ENCODE data around the gene DGCR2.

GRCh38 chr22:18992543-18993198 lies 129.5 kb downstream of the DGCR2 start:
- TF ChIP-seq POLR2A (IDR thresholded peaks at IDR 0.05) (no peak), CTCF (IDR thresholded peaks at IDR 0.05) (no peak)

All from body of pancreas (tissue), 4 donors.